Measurements from ENCODE around the gene HOXB3.
A peak's percentile ranks its signal among the peaks of the same experiment; 100 is the strongest.

The HOXB3 gene

GRCh38 chr17:48567209-48567608, 22.8 kb downstream of the HOXB3 start:
- DNase-seq = no peak

- no peak for DNase-seq
These were observed 23.3 kb downstream of the HOXB3 start for GRCh38 chr17:48566717-48567116.

- no peak for DNase-seq
These were observed 23.9 kb downstream of the HOXB3 start for GRCh38 chr17:48565925-48566710.

GRCh38 chr17:48565022-48565554, 25.0 kb downstream of the HOXB3 start:
- no peak for DNase-seq

- no peak for DNase-seq
These were observed 25.6 kb downstream of the HOXB3 start for GRCh38 chr17:48564188-48565021.

GRCh38 chr17:48563867-48564187, 26.2 kb downstream of the HOXB3 start:
- DNase-seq = no peak

GRCh38 chr17:48563385-48563838, 26.6 kb downstream of the HOXB3 start:
- no peak for DNase-seq

GRCh38 chr17:48562934-48563333, 27.1 kb downstream of the HOXB3 start:
- DNase-seq = no peak

GRCh38 chr17:48561884-48562810, 27.9 kb downstream of the HOXB3 start:
- DNase-seq = no peak

- no peak for DNase-seq
These were observed 29.9 kb downstream of the HOXB3 start for GRCh38 chr17:48559840-48560817.

- no peak for DNase-seq
These were observed 30.8 kb downstream of the HOXB3 start for GRCh38 chr17:48559122-48559839.

GRCh38 chr17:48558831-48559121, 31.3 kb downstream of the HOXB3 start:
- DNase-seq = no peak

- DNase-seq = no peak
These were observed 31.8 kb downstream of the HOXB3 start for GRCh38 chr17:48558057-48558830.

- DNase-seq = no peak
These were observed 33.3 kb downstream of the HOXB3 start for GRCh38 chr17:48556576-48557401.

- no peak for DNase-seq
These were observed 33.8 kb downstream of the HOXB3 start for GRCh38 chr17:48556229-48556575.

- peak; percentile 88 for DNase-seq
These were observed 34.5 kb downstream of the HOXB3 start for GRCh38 chr17:48555258-48556228.

GRCh38 chr17:48554412-48555257, 35.4 kb downstream of the HOXB3 start:
- DNase-seq = no peak
